ENCODE measurements around the gene PDIK1L. TPM values are rescaled to one million over a fixed set of nuclear protein-coding genes. Genes with fewer than 3 reads are reported as not detected.

The PDIK1L gene
- total and polyA plus RNA-seq, 9 of the 15 experiments (the other 6 are each of a cell fraction or from before 2014, with no cell fraction given): 12.8 to 30.2 (median 21.5) TPM

DNA sequence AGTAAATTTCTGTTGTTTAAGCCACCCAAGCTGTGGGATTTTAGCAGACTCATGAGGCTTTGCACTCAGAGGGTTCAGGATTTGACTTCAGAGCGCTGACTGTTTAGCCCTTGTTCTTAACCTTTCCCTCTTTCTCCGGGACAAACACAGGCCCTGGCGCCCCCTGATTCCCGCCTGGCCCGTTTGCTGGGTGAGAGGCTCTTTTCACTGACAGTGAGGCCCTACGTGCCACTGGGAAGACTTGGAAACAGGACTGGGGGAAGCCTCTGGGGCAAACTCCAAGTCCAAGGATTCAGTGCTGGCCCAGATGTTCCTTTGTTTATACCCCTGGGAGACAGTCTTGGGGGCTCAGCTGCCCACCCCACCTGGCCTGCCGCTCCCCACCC lies 32.5 kb upstream of the PDIK1L start (continued):
- TF ChIP-seq, protein P1, sequence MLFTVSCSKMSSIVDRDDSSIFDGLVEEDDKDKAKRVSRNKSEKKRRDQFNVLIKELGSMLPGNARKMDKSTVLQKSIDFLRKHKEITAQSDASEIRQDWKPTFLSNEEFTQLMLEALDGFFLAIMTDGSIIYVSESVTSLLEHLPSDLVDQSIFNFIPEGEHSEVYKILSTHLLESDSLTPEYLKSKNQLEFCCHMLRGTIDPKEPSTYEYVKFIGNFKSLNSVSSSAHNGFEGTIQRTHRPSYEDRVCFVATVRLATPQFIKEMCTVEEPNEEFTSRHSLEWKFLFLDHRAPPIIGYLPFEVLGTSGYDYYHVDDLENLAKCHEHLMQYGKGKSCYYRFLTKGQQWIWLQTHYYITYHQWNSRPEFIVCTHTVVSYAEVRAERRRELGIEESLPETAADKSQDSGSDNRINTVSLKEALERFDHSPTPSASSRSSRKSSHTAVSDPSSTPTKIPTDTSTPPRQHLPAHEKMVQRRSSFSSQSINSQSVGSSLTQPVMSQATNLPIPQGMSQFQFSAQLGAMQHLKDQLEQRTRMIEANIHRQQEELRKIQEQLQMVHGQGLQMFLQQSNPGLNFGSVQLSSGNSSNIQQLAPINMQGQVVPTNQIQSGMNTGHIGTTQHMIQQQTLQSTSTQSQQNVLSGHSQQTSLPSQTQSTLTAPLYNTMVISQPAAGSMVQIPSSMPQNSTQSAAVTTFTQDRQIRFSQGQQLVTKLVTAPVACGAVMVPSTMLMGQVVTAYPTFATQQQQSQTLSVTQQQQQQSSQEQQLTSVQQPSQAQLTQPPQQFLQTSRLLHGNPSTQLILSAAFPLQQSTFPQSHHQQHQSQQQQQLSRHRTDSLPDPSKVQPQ (CRISPR knock-in tag; IDR thresholded peaks at IDR 0.05; ENCODE audit: borderline replicate concordance): no peak
- TF ChIP-seq, protein P2, sequence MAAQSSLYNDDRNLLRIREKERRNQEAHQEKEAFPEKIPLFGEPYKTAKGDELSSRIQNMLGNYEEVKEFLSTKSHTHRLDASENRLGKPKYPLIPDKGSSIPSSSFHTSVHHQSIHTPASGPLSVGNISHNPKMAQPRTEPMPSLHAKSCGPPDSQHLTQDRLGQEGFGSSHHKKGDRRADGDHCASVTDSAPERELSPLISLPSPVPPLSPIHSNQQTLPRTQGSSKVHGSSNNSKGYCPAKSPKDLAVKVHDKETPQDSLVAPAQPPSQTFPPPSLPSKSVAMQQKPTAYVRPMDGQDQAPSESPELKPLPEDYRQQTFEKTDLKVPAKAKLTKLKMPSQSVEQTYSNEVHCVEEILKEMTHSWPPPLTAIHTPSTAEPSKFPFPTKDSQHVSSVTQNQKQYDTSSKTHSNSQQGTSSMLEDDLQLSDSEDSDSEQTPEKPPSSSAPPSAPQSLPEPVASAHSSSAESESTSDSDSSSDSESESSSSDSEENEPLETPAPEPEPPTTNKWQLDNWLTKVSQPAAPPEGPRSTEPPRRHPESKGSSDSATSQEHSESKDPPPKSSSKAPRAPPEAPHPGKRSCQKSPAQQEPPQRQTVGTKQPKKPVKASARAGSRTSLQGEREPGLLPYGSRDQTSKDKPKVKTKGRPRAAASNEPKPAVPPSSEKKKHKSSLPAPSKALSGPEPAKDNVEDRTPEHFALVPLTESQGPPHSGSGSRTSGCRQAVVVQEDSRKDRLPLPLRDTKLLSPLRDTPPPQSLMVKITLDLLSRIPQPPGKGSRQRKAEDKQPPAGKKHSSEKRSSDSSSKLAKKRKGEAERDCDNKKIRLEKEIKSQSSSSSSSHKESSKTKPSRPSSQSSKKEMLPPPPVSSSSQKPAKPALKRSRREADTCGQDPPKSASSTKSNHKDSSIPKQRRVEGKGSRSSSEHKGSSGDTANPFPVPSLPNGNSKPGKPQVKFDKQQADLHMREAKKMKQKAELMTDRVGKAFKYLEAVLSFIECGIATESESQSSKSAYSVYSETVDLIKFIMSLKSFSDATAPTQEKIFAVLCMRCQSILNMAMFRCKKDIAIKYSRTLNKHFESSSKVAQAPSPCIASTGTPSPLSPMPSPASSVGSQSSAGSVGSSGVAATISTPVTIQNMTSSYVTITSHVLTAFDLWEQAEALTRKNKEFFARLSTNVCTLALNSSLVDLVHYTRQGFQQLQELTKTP (IDR thresholded peaks at IDR 0.05; ENCODE audit: low read depth in 1 of 2, partially characterized antibody in 2 of 2): no peak
- 0 out of 2 replicates have a peak, but pooled peaks have one; percentile 48 for TF ChIP-seq GTF2A2 (tag; IDR thresholded peaks at IDR 0.05)
- no peak for TF ChIP-seq ZNF830 (CRISPR knock-in tag; IDR thresholded peaks at IDR 0.05)
